GM23338 (cell line): ENCODE results near the gene EPHB1.

Source experiments
- CREB1 ChIP-seq: fragments of 250-450 bp; sonication (Bioruptor Pico); IDR thresholded peaks from 2 replicates; pipeline ENCODE4 v1.5.0; 2020; ENCODE audit warnings: low read depth, mild to moderate bottlenecking, moderate library complexity
- CTCF ChIP-seq, 2 experiments: fragments of 200-600 bp in 1 of 2; sonication (generic) in 1 of 2; conservative IDR thresholded peaks; 2 replicates each; pipeline versions ENCODE4 v1.5.1 to v1.6.1; 2016 to 2017; ENCODE audit warnings: antibody characterized with exemption in 2 of 2, low read depth in 2 of 2, mild to moderate bottlenecking in 2 of 2, moderate library complexity in 1 of 2
- EZH2 ChIP-seq: fragments of 200-600 bp; sonication (generic); IDR thresholded peaks from one replicate; pipeline ENCODE4 v1.8.0; 2017; ENCODE audit warnings: antibody characterized with exemption, mild to moderate bottlenecking, low read depth; ENCODE audit not compliant: unreplicated experiment
- EZH2phosphoT487 ChIP-seq: fragments of 200-600 bp; sonication (generic); IDR thresholded peaks from one replicate; pipeline ENCODE4 v1.8.1; 2018; ENCODE audit warnings: antibody characterized with exemption; ENCODE audit not compliant: unreplicated experiment
- POLR2AphosphoS5 ChIP-seq: IDR thresholded peaks from 2 replicates; pipeline ENCODE4 v1.6.1; 2016; ENCODE audit warnings: antibody characterized with exemption, low read depth
- ZNF114 ChIP-seq: fragments of 250-450 bp; sonication (Bioruptor Pico); IDR thresholded peaks from 2 replicates; pipeline ENCODE4 v1.5.0; 2020; ENCODE audit warnings: mild to moderate bottlenecking, moderate library complexity

GRCh38 chr3:134790065-134790464 lies 5.0 kb upstream of the EPHB1 start:
- TF ChIP-seq EZH2, result no peak
- TF ChIP-seq CTCF (conservative IDR thresholded peaks at IDR 0.05; ENCODE audit: low read depth in 2 of 2), result no peak
- TF ChIP-seq EZH2phosphoT487, result no peak
- no peak for TF ChIP-seq ZNF114 (CRISPR knock-in tag)
- TF ChIP-seq POLR2AphosphoS5, result no peak
- TF ChIP-seq CREB1, result no peak
